KOPT-K1 (cell line): Measurements from ENCODE around the gene PPME1.

ENCODE experiments used
- H3K27ac ChIP-seq: fragments of 200-600 bp; sonication (generic); 2 replicates; pipeline ENCODE4 v1.5.1; 2016; ENCODE audit warnings: antibody characterized with exemption, mild to moderate bottlenecking, low read depth, low read length; ENCODE audit not compliant: poor library complexity, severe bottlenecking
- H3K36me3 ChIP-seq: fragments of 200-600 bp; sonication (generic); 2 replicates; pipeline ENCODE4 v1.5.1; 2017; ENCODE audit warnings: antibody characterized with exemption, mild to moderate bottlenecking, low read length, moderate library complexity; ENCODE audit not compliant: insufficient read depth
- H3K9me3 ChIP-seq: fragments of 200-600 bp; sonication (generic); 2 replicates; pipeline ENCODE4 v1.5.1; 2017; ENCODE audit warnings: antibody characterized with exemption, low read length, mild to moderate bottlenecking; ENCODE audit not compliant: insufficient read depth, poor library complexity, severe bottlenecking

PPME1 gene

GRCh38 chr11:74272276-74272675 is 101.2 kb downstream of the PPME1 start:
- H3K27ac ChIP-seq: no peak overlapping the region

GRCh38 chr11:74276581-74276980 is 105.5 kb downstream of the PPME1 start:
- no peak overlapping the region for H3K27ac ChIP-seq

More at GRCh38 chr11:74272276-74272675, 101.2 kb downstream of the PPME1 start:
- Histone ChIP-seq H3K36me3 (no peaks in the 10 kb centered on the region), H3K9me3 (no peaks in the 10 kb centered on the region)

GRCh38 chr11:74278103-74278502 is 107.0 kb downstream of the PPME1 start:
- H3K27ac ChIP-seq: no peak overlapping the region
- H3K36me3 ChIP-seq: no peaks in the 10 kb centered on the region
- no peaks in the 10 kb centered on the region for H3K9me3 ChIP-seq

More at GRCh38 chr11:74276581-74276980, 105.5 kb downstream of the PPME1 start:
- no peaks in the 10 kb centered on the region for H3K9me3 ChIP-seq
- no peaks in the 10 kb centered on the region for H3K36me3 ChIP-seq

- no peaks in the 10 kb centered on the region for H3K36me3 ChIP-seq
- no peaks in the 10 kb centered on the region for H3K9me3 ChIP-seq
- no peak overlapping the region for H3K27ac ChIP-seq
Observed at GRCh38 chr11:74278721-74279161, 107.7 kb downstream of the PPME1 start.

GRCh38 chr11:74279256-74279655 is 108.2 kb downstream of the PPME1 start:
- no peaks in the 10 kb centered on the region for H3K9me3 ChIP-seq
- no peaks in the 10 kb centered on the region for H3K36me3 ChIP-seq
- no peak overlapping the region for H3K27ac ChIP-seq

- Histone ChIP-seq H3K27ac (no peak overlapping the region), H3K9me3 (no peaks in the 10 kb centered on the region), H3K36me3 (no peaks in the 10 kb centered on the region)
Observed at GRCh38 chr11:74280494-74280893, 109.4 kb downstream of the PPME1 start.

- Histone ChIP-seq H3K36me3 (no peaks in the 10 kb centered on the region), H3K9me3 (no peaks in the 10 kb centered on the region), H3K27ac (no peak overlapping the region)
Observed at GRCh38 chr11:74282421-74282820, 111.3 kb downstream of the PPME1 start.

- no peaks in the 10 kb centered on the region for H3K36me3 ChIP-seq
- H3K27ac ChIP-seq: no peak overlapping the region
- H3K9me3 ChIP-seq: no peaks in the 10 kb centered on the region
Observed at GRCh38 chr11:74282914-74283371, 111.9 kb downstream of the PPME1 start.

GRCh38 chr11:74283580-74284180 is 112.6 kb downstream of the PPME1 start:
- Histone ChIP-seq H3K27ac (no peak overlapping the region), H3K9me3 (no peaks in the 10 kb centered on the region), H3K36me3 (no peaks in the 10 kb centered on the region)

- Histone ChIP-seq H3K36me3 (no peaks in the 10 kb centered on the region), H3K9me3 (no peaks in the 10 kb centered on the region), H3K27ac (no peak overlapping the region)
Observed at GRCh38 chr11:74284466-74284865, 113.4 kb downstream of the PPME1 start.

GRCh38 chr11:74288161-74288560 is 117.1 kb downstream of the PPME1 start:
- no peak overlapping the region for H3K27ac ChIP-seq
- no peaks in the 10 kb centered on the region for H3K36me3 ChIP-seq

GRCh38 chr11:74288911-74289310 is 117.8 kb downstream of the PPME1 start:
- H3K27ac ChIP-seq: no peak overlapping the region
- no peaks in the 10 kb centered on the region for H3K36me3 ChIP-seq
- H3K9me3 ChIP-seq: no peaks in the 10 kb centered on the region

More at GRCh38 chr11:74288161-74288560, 117.1 kb downstream of the PPME1 start:
- H3K9me3 ChIP-seq: no peaks in the 10 kb centered on the region

- H3K36me3 ChIP-seq: no peaks in the 10 kb centered on the region
- no peak overlapping the region for H3K27ac ChIP-seq
- no peaks in the 10 kb centered on the region for H3K9me3 ChIP-seq
Observed at GRCh38 chr11:74297484-74297883, 126.4 kb downstream of the PPME1 start.

- H3K27ac ChIP-seq: no peak overlapping the region
Observed at GRCh38 chr11:74299015-74299414, 127.9 kb downstream of the PPME1 start.

More at GRCh38 chr11:74299015-74299414, 127.9 kb downstream of the PPME1 start:
- no peaks in the 10 kb centered on the region for H3K9me3 ChIP-seq
- H3K36me3 ChIP-seq: no peaks in the 10 kb centered on the region
